Measurements from ENCODE around the gene SLC4A4.

DNA sequence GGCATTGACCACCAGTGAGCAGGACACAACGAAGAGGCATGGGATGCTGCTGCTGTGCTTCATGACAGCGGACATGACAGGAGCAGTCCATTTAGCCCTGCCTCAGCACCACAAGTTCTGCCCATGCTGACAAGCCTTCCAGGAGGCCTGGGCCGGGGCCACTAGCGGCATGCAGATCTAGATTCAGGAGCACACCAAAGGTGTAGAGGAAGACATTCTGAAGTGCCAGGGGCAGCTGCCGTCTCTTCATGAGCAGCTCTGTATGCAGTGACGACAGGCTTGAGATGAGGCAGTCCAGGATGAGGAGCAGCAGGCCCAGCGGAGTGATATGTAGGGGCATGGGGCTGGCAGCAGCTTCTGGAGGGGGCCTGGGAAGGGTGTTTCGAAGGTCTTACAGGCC, 38.5 kb upstream of the SLC4A4 start:
- TF ChIP-seq POLR2AphosphoS5 (IDR thresholded peaks at IDR 0.05) (no peak), POLR2A (IDR thresholded peaks at IDR 0.05) (no peak)
